SK-N-MC (cell line): ENCODE results near the gene CCDC57.

Source experiments
- EZH2 ChIP-seq: fragments of 200-600 bp; sonication (generic); IDR thresholded peaks from one replicate; pipeline ENCODE4 v1.6.1; 2017; ENCODE audit warnings: antibody characterized with exemption
- POLR2AphosphoS5 ChIP-seq: IDR thresholded peaks from 2 replicates; pipeline ENCODE4 v1.6.1; 2012; ENCODE audit warnings: mild to moderate bottlenecking, low read depth, low read length, borderline replicate concordance

- TF ChIP-seq EZH2 (no peak), POLR2AphosphoS5 (no peak)
Observed at GRCh38 chr17:82153295-82153691, 59.3 kb downstream of the CCDC57 start.
